Measurements from ENCODE around the gene PKP1.

PKP1 gene

DNA sequence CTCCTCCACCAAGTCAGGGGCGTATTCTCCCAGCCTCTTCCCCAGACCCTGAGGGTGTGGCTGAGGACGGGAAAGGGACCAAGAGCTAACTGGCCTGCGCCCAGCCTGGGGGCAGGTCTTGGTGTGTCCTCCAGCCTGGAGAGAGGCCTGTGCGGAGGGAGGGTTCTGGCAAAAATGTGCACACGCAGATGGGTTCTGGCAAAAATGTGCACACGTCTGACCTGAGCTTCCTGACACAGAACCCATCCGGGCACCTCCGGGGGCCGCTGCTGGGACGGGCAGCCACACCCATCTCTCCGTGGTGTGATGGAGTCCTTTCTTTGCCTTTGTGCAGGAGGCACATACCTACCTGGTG is 23.1 kb upstream of the PKP1 start:
- no peak for DNase-seq (ENCODE audit: low read depth)

DNA sequence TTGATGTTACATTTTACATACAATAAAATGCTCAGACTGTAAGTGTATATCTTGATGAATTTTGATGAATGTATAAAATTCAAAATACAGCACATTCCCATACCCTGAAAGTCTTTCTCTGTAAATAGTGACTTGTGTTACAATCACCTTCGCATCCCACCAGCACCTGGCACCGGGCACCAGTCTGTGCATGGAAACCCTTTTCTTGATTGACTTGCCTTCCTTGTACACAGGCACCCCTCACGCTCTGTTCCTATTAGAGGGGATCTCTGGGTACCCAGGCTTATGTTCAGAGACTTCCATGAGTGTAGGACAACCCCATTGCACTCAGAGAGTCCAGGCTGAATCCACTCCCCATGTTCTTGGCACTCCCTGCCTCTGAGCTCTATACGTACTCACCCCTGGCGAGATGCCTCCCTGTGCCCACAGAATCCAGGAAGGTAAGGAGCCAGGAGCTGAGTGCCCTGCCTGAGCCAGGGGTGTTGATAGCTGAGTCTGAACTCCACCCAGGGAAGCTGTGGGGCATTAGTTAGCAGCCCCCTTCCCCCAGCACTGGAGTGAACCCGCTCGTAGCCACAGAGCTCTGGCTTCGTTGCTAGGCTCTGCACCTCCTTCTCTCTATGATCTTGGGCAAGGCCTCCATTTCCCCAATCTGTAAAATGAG is 22.5 kb upstream of the PKP1 start:
- no peak for DNase-seq (ENCODE audit: low read depth)

DNA sequence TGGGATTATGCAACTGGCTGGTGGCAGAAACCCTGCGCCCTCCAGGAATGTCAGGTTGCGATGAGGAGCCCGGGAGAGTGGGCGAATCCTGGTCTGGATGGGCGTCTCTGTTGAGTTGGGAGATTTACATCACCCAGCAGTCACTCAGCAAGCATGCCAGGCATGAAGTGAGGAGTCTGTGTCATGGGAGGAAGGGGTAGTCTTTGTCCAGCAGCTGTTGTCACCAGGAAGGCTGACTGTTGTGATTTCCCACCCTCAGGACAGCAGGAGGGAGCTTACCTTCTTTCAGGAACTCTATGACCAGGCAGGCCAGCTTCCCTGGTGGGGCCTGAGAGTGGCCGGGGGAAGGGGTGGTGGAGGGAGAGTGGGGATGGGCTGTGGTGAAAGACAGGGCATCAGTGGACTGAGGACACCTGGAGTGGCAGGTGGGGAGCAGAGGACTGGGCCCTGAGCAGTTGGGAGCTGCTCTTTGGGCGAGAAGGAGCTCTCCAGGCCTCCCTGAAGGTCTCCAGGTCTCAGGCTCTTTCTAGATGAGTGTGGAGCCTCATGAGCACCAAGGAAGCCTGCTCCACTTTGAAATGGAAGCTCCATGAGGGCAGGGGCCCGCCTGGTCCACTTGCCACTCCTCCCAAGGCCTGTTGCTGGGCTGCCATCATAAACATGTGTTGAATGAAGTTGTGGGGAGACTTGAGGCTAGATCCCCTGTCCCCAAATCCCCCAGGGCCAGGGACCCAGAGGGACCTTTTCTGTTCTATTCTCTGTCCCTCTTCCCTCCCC is 21.3 kb upstream of the PKP1 start:
- DNase-seq (ENCODE audit: low read depth): no peak

DNA sequence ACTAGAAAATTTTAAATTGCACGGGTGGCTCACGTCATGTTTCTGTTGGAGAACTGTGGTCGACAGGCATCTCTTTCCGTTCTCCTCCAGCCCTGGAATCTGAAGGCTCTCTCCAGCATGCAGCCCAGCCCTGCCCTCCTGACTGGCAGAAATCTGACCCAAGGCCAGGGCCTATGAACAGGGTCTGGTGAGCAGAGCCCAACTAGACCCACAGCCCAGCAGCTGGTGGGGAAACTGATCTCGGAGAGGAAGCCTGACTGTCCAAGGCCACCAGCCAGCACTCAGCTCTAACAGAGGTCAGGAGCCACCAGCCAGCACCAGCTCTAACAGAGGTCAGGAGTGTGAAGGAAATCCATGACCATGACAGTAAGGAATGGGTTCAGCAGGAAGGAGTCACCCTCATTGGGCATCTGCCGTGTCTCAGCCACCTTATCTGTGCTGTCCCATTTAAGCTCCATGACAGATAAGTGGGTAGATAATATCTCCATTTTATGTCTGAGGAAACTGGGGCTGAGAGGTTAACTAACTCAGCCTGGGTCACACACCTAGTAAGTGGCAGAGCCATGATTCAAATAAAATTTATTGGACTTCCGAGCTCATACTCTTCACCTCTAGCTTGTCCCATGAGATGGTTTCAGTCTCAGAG is 20.2 kb upstream of the PKP1 start:
- no peak for DNase-seq (ENCODE audit: low read depth)

DNA sequence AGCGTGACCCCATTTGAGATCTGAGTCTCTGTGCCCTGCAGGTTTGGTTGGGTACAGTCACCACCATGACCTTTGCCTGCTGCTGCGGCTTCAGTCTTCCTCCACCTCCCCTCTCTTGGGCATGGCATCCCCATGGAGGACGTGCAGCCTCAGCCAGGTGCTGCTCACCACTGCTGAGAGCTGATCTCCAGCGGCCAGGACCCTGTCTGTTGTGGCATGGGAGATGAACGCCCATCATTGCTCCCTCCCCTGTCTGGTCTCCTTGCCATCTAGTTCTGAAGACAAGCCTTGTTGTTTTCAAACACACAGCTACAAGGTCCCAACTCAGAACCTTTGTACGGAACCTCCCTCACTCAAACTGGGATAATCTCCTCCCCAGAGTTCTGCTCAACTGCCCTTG is 19.2 kb upstream of the PKP1 start:
- no peak for DNase-seq (ENCODE audit: low read depth)

DNA sequence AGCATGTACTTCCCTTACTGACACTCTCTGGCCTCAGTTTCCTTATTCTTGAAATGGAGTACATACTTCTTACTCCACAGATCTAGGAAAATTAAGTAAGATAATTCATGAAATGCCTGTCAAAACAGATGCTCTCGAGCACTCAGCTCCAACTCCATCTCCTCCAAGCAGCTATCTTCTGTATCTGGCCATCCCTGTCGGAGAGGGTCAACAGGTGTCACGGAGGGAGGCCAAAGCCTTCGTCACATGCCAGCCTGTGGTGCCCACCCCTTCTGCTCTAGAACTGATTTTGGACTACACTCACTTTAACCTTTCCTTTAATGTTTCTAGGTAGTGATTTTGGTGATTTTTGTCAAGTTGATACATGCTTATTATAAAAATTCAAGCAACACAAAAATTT is 18.8 kb upstream of the PKP1 start:
- DNase-seq (ENCODE audit: low read depth): no peak

DNA sequence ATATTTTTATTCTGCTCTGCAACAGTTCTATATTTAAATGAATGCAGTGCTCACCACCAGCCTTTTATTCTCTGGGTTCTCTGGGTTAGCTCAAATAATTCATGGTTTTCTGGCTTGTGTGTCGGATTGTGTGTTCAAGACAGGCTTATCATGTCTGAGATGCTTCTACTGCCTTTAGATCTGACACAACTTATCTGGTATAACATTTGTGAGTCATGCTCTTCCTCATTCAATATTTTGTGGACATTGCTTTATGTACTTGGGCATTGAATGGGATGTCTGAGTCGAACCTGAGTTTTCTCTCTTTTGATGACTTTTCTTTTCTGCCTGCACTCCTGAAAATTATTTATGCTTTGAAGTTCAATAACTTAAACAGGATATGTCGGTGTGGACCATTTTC is 17.6 kb upstream of the PKP1 start:
- DNase-seq (ENCODE audit: low read depth): no peak

DNA sequence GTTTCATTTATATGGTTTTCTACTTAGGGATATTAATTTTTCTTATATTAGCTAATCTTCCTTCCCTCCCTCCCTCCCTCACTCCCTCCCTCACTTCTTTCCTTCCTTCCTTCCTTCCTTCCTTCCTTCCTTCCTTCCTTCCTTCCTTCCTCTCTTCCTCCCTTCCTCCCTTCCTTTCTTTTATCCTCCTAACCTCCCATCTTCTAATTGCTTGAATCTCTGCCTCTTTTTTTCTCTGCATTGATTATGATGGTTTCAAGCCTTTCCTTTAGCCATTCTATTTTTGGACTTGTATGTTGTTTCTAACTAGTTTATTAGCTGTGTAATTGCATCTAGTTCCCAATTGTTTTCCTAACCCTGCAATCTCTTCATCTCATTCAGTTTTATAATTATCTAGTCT is 17.0 kb upstream of the PKP1 start:
- DNase-seq (ENCODE audit: low read depth): no peak

DNA sequence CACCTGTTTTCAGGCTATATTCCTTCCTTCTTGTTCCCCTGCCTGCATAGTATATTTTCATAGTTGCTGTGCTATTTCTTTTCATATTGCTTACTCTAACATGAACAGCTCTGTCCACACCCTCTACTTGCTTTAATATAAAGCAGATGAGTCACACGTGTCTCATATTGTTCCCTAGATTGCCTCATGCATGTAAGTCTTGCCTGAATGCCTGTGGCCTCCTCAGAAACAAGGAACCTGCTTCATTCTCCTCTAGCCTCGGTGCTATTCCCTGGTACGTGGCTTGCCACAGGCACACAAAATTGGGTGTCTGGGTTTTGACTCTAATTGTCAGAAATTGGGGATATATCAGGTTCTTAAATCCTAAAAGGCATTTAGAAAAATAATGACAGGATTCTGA is 16.5 kb upstream of the PKP1 start:
- peak; percentile 75 for DNase-seq (ENCODE audit: low read depth)

DNA sequence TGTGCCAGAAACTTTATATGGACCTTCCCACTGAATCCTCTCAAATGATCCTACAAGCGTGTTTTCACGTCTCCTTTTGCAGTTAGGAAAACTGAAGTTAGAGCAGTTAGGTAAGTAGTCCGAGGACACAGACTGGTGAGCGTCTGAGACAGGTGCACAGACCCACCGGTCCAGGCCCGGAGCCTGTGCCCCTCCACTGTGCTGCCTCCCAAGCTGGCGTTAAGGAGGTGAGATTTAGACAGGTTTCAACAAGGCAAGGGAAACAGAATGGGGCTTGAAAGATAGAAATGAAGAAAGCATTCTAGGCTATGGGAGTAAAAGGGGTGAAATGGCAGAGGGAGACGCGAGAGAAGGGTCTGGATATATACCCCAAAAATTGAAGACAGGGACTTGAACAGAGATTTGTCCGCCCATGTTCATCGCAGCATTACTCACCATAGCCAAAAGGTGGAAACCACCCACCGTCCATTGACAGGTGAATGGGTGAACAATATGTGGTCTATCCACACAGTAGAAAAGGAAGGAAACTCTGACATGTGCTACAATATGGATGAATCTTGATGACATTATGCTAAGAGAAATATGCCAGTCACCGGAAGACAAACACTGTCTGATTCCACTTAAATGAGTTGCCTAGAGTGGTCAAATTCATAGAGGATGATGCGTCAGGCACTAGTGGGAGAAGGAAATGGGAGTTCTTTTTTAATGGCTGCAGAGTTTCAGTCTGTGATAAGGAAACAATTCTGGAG is 15.7 kb upstream of the PKP1 start:
- peak; percentile 59 for DNase-seq (ENCODE audit: low read depth)

DNA sequence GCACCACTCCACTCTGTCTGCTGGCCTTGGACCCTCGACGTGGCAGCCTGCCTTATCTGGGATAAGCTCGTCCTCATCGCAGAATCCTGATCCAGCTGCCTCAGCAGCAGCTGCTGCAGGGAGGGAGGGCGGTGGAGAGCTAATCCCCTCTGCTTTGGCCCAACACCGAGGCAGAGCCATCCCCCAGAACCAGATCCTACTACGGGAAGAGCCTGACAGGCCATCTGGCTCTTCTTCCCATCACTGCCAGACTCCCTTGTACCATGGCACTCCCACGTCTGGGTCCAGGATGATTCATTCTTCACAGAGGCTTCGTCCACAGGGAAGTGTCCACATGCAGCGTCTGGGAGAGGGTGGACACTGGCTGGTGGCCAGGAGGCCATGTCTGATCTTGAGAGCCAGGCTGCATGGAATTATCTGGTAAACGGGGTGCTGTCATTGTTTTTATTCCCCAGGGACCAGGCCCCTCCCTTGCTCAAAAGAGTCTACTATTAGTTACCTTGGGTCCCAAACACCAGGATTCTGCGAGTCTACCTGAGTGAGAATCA is 14.6 kb upstream of the PKP1 start:
- peak; percentile 53 for DNase-seq (ENCODE audit: low read depth)

DNA sequence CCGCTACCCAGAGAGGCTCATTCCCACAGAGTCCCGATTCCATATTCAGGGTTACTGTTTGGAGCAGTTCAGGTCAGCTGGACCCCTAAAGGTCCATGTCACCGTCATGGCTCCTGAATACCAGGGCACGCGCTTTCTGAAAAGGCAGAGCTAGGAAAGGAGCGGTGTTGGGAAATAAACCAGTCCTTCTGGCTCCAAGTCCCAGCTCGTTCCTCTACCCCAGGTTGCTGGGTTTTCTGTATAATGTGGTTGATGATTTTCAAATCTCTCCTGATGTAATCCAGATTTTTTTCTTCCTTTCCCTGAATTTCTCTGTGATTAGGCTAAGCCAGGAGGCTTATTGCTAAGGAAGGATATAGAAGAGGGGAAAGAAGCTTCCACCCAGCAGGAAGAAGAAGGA is 14.0 kb upstream of the PKP1 start:
- DNase-seq (ENCODE audit: low read depth): no peak

DNA sequence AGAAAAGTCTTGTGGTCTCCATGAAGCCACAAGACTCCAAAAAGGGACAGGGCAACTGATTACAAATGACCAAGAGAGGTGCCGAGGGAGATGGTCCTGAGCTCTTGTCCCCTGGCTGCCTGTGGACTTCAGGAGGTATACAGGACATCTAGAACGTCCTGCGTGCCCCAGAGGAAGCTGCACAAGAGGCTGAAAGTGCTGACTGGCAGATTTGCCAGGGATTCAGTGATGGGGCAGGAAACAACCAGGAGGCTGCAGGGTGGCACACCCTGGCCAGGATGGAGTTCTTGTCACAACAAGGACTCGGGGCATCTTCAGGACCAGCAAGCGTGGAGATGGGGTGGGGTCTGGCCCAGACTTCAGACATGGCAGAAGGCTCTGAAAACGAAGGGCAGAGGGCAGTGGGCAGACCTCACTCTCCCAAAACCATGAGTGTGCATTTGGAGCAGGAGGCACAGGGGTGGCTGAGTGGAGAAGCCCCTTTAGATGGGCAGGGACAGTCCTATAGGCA is 13.4 kb upstream of the PKP1 start:
- DNase-seq (ENCODE audit: low read depth): no peak

DNA sequence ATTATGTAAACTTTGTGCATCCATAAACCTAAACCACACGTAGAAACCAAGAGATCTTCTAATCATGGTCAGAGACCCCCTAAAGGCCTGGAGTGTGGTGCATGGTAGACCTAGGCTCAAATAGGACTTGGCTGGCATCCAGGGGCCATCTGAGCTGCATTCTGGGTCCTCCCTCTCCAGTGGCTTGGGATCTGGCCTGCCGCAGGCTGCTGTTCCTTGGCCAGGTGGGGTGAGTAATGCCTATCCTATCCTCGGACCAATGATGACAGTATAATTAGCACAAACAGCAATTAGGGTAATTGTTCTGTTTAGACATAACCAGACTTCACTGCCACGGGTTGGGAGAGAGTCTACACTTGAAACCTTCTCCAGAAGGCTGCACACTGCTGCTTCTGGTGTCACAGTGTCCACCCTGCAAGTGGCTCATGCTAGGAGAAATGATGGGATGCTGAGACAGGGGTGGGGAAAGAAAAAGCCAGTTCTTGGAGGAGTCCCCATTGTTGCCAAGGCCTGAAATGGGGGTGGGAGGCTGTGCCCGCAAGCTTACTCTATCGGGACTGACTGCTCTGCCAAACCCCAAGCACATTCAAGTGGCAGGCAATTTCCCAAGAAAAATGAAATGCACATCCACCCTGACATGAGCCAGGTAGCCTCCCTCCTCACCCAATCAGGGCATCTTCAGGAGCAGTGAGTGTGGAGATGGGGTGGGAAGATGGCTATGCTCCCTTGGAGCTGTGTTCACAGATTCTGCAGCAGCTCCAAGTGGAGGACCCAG is 12.5 kb upstream of the PKP1 start:
- no peak for DNase-seq (ENCODE audit: low read depth)

DNA sequence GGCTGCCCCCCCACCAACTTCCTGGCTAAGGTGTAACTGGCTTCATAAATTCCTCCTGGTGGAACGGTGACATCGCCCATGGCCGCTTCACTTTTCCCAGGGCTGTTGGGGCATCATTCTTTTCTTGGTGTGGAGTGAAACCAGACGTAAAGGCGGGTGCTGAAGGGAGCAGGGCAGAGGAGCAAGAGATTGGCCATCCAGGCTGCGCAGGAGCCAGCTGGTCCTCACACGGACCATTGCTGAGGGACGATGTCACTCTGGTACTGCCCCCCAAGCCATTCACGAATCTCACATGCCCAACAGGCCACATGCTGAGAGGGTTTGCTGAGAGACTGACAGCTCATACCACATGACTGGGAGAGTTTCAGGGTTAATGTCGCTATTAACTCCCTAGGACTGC is 10.5 kb upstream of the PKP1 start:
- DNase-seq (ENCODE audit: low read depth): no peak

DNA sequence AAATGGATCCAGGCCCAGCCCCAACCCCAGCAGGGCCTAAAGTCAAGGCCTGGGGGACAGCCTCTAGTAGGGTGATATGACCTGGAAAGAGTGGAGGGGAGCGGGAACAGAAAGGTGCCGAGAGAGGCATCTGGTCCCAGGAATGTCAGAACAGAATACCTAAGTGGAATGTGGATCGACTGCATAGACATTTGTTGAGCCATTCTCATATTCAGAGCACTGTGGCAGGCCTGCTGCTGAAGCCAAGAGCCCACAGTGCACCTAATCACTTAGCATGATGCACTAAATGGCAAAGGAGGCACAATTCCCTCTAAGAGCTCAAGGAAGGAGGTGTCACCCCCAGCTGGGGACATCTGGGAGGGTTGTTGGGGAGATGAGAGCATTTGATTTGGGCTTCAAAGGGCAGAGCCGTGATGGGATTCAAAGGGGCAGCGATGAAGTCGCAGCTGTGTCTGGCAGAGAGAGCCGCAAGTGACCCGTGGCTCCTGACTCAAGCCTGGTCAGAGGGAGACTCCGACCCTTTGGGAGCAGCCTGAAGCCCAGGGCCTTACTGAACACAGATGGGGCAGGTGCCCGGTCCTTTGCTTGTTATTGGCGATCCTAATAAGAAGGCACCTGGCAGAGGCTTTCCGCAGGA is 8.6 kb upstream of the PKP1 start:
- DNase-seq (ENCODE audit: low read depth): no peak

DNA sequence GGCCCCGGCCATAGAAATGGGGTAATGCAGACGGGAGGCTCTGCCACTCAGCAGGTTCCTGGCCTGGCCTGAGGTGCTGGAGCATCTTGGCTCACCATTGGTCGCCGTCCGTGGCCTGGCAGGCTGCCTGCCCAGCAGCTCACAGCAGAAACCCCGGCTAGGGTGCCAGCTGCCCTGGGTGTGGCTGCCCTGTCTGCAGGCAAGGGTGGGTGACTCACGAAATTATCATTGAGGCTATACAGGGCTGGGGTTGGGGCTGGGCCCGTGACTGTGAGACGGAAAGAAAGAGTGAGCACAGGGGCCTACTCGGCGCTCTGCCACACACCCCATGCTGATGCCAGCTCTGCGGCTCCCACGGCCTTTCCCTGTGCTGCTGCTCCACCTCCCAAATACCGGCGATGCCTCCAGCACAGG is 8.0 kb upstream of the PKP1 start:
- peak; percentile 72 for DNase-seq (ENCODE audit: low read depth)

DNA sequence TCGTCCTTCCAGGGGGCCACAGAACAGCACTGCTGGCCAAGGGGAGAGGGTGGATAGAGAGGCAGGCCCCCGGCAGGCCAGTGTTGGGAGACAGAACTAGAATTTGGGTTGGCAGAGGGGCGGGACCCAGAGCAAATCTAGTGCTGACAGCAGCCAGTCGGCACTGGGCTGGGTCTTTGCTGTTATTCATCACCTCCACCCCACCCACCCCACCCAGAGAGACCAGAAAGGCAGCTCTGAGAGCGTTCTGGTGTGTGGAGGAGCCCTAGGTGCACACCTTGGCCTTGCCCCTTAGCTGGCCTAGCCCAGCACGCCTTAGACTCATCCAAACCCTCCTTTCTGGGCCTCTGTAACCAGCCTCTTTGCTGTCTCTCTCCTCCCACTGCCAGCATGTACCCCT is 6.4 kb upstream of the PKP1 start:
- no peak for DNase-seq (ENCODE audit: low read depth)

DNA sequence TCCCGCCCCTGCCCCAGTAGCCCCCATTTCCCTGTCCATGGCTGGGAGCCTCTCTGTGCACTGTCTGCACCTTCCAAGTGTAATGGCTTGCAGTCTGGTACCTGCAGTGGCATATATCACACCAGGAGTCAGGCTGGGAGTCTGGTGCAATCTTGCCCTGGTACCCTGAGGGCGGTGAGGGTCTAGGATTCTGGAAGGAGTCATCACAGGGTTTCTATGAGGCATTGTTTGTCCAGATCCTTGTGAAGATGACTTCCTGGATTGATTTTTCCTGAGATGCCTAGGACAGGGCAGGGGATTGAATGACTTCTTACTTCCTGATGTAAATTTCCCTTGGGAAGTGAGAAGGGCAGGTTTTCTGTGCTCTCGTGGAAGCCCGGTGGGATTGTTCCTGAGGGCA is 5.9 kb upstream of the PKP1 start:
- DNase-seq (ENCODE audit: low read depth): no peak

DNA sequence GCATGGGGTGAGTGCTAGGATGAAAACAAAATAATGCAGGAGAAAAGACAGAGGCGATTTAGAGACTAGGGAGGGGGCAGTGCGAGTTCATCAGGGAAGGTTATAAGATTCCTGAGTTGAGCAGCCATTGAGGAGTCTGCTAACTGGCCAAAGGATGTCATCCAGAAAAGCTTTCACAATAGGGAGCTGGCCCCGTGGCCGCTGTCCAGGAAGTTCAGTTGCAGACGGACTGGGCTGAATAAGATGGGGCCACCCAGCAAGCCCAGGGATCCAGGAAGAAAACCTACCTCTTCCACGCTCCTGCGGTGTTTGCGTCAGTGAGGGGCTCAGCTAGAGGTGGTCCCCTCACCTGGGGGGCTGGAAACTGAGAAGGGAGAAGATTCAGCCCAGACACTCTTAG is 4.0 kb upstream of the PKP1 start:
- peak; percentile 53 for DNase-seq (ENCODE audit: low read depth)

DNA sequence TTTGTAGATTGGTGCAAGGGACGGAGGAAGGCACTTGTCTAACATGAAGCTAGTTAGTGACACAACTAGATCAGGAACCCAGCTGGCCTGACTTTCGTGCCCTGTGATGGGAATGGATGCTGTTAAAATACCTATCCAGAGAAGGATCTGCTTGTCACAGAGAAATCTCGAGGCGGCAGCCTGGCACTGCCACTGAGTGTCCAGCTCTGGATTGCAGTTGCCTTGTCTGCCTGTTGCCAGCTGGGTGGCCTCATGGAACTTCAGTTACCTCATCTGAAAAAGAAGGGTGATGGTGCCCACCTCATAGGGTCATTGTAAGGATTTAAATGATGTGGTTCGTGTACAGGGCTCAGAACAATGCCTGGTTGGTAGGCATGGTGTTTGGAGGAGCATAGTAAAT is 2.4 kb upstream of the PKP1 start:
- no peak for DNase-seq (ENCODE audit: low read depth)
